ENCODE data around the gene ABHD1. TPM values are rescaled to one million over a fixed set of nuclear protein-coding genes. Genes with fewer than 3 reads are reported as not detected.

ABHD1 gene
- total and polyA plus RNA-seq, 8 donors, result 0.69 to 1.3 (median 1.0) TPM; not detected in 2

- Histone ChIP-seq H3K27me3 (peaks cover 0 to 13% of the 10 kb centered on the region in 2 donors), H3K27ac (peak overlapping the region; percentile 75 to 84), H3K36me3 (peaks cover 0 to 5% of the 10 kb centered on the region in 2 donors), H3K4me1 (peaks cover 21 to 67% of the 10 kb centered on the region in 2 donors), H3K9me3 (no peaks in the 10 kb centered on the region), H3K4me3 (peak overlapping the region in 1 of 2 donors; percentile 11)
- intact Hi-C loops (cut with DNase I), result loop anchor here in 1 of 2 donors (10.0 kb wide), 2 partner anchors 47 to 117 kb away; partner anchors contain the start of gene TMEM214
- ATAC-seq (no peak), DNase-seq (no peak)
- no peak for TF ChIP-seq CTCF (IDR thresholded peaks at IDR 0.05)
Measured at GRCh38 chr2:27081984-27082772, 41.4 kb upstream of the ABHD1 start.

- Histone ChIP-seq H3K27ac (no peak overlapping the region), H3K4me1 (peaks cover 17 to 67% of the 10 kb centered on the region in 2 donors), H3K36me3 (peaks cover 0 to 5% of the 10 kb centered on the region in 2 donors), H3K27me3 (peaks cover 0 to 13% of the 10 kb centered on the region in 2 donors), H3K9me3 (no peaks in the 10 kb centered on the region), H3K4me3 (no peak overlapping the region)
- DNase-seq (no peak), ATAC-seq (no peak)
- intact Hi-C loops (cut with DNase I), result loop anchor here in 1 of 2 donors (10.0 kb wide), 2 partner anchors 48 to 118 kb away; partner anchors contain the start of gene TMEM214
- no peak for TF ChIP-seq CTCF (IDR thresholded peaks at IDR 0.05)
Measured at GRCh38 chr2:27082773-27083409, 40.7 kb upstream of the ABHD1 start.

GRCh38 chr2:27083410-27084296 lies 40.0 kb upstream of the ABHD1 start:
- peaks cover 0 to 5% of the 10 kb centered on the region in 2 donors for H3K27me3 ChIP-seq
- no peak for TF ChIP-seq CTCF (IDR thresholded peaks at IDR 0.05)
- ATAC-seq (no peak), DNase-seq (no peak)
- intact Hi-C loops (cut with DNase I), result loop anchor here in 1 of 2 donors (10.0 kb wide), 2 partner anchors 49 to 119 kb away; partner anchors contain the start of gene TMEM214
- H3K27ac ChIP-seq, result no peak overlapping the region
- H3K4me1 ChIP-seq, result peaks cover 16 to 59% of the 10 kb centered on the region in 2 donors
- H3K36me3 ChIP-seq, result peaks cover 0 to 5% of the 10 kb centered on the region in 2 donors
- no peak overlapping the region for H3K4me3 ChIP-seq
- H3K9me3 ChIP-seq, result no peaks in the 10 kb centered on the region

GRCh38 chr2:27084297-27085061 lies 39.1 kb upstream of the ABHD1 start:
- ATAC-seq (no peak), DNase-seq (no peak)
- Histone ChIP-seq H3K9me3 (no peaks in the 10 kb centered on the region), H3K36me3 (peaks cover 0 to 5% of the 10 kb centered on the region in 2 donors), H3K27ac (no peak overlapping the region), H3K4me1 (peaks cover 16 to 53% of the 10 kb centered on the region in 2 donors), H3K27me3 (no peaks in the 10 kb centered on the region), H3K4me3 (no peak overlapping the region)
- intact Hi-C loops (cut with DNase I), result loop anchor here in 1 of 2 donors (10.0 kb wide), 2 partner anchors 50 to 120 kb away; partner anchors contain the start of gene TMEM214
- no peak for TF ChIP-seq CTCF (IDR thresholded peaks at IDR 0.05)
